Testis (tissue), 2 donors: ENCODE measurements around the gene TXNRD2.

Experiments used
- CTCF ChIP-seq, 3 experiments: fragments of 450-650 bp in 2 of 3; fragments of 200-600 bp in 1 of 3; sonication (generic) in 1 of 3; IDR thresholded peaks; one replicate each; pipeline ENCODE4 v1.5.1; 2016 to 2019; ENCODE audit warnings: antibody characterized with exemption in 3 of 3, mild to moderate bottlenecking in 2 of 3, moderate library complexity in 1 of 3
- POLR2A ChIP-seq: fragments of 450-650 bp; IDR thresholded peaks from one replicate; pipeline ENCODE4 v1.6.1; 2017; ENCODE audit warnings: antibody characterized with exemption, mild to moderate bottlenecking, moderate library complexity

GRCh38 chr22:19869497-19870152 is 72.0 kb downstream of the TXNRD2 start:
- TF ChIP-seq CTCF (IDR thresholded peaks at IDR 0.05) (no peak), POLR2A (no peak)
